ENCODE data around the gene KCNJ4.

KCNJ4 gene

DNA sequence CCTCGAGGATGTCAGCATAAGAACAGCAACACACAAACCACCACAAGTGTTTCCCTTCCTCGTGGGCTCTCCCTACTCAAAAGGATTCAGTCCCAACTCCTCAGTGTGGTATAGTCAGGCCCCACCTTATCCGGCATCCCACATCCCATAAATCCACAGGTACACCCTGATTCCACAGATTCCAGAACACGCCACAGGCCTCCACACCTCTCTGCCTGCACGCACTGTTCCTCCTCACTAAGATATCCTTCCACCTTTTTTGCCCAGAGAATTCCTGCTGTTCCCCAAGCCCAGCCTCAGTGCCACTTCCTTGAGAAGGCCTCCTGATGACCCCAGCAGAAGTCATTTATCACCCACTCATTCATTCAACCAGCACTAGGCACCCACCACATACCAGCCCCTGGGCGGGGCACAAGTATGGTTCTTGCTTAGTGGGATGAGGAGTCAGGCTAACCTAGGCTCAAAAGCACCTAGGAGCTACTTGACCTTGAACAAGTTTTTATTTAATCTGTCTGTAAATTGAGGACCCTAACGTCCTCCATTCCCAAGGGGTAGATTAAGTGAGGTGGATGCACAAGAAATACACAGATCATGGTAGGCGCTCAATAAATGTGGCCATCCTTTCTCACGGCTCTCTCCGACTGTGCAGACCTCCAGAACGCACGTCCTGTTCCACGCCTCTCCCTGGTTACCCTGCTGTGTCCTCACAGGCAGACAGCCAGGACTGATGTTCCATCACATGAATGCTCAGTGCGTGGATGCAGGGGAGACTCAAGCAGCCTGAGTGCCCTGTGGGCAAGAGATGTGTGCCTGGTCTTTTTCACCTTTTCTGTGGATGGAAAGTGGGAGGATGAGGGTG lies 2.1 kb upstream of the KCNJ4 start:
- TF ChIP-seq, protein P1, sequence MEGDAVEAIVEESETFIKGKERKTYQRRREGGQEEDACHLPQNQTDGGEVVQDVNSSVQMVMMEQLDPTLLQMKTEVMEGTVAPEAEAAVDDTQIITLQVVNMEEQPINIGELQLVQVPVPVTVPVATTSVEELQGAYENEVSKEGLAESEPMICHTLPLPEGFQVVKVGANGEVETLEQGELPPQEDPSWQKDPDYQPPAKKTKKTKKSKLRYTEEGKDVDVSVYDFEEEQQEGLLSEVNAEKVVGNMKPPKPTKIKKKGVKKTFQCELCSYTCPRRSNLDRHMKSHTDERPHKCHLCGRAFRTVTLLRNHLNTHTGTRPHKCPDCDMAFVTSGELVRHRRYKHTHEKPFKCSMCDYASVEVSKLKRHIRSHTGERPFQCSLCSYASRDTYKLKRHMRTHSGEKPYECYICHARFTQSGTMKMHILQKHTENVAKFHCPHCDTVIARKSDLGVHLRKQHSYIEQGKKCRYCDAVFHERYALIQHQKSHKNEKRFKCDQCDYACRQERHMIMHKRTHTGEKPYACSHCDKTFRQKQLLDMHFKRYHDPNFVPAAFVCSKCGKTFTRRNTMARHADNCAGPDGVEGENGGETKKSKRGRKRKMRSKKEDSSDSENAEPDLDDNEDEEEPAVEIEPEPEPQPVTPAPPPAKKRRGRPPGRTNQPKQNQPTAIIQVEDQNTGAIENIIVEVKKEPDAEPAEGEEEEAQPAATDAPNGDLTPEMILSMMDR (conservative IDR thresholded peaks at IDR 0.05; ENCODE audit: low read depth, low read length): no peak
- no peak for DNase-seq (ENCODE audit: low read depth)

DNA sequence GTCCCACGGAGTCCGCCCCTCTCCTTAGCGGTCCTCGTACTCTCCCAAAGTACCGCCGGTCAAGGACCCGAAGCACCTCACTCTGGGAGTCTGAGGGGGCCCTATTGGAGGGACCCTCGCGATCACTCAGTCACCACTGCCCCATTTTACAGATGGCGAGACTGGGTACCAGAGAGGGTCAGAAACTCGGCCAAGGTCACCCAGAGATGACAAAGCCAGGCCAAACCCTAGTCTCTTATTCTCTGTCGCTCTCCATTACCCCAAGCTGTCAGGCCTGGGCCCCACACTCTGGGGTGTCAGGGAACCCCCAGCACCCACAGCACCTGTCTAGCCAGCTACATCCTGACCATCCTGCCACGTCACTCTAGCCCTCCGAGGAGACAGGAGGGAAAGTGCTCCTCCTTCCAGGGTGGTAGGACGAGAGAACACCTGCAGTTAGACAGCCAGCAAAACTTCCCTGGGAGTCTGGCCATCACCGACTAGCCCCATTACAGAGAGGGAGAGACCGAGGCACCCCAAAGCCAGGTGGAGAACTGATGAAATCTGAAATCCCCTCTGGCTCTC lies 1.4 kb upstream of the KCNJ4 start:
- TF ChIP-seq, protein P1 (conservative IDR thresholded peaks at IDR 0.05; ENCODE audit: low read depth, low read length): no peak
- H3K4me3 ChIP-seq (ENCODE audit: low read length): peak overlapping the region; percentile 8
- no peak for DNase-seq (ENCODE audit: low read depth)

More for the DNA sequence above, 2.1 kb upstream of the KCNJ4 start:
- H3K4me3 ChIP-seq (ENCODE audit: low read length): no peak overlapping the region

DNA sequence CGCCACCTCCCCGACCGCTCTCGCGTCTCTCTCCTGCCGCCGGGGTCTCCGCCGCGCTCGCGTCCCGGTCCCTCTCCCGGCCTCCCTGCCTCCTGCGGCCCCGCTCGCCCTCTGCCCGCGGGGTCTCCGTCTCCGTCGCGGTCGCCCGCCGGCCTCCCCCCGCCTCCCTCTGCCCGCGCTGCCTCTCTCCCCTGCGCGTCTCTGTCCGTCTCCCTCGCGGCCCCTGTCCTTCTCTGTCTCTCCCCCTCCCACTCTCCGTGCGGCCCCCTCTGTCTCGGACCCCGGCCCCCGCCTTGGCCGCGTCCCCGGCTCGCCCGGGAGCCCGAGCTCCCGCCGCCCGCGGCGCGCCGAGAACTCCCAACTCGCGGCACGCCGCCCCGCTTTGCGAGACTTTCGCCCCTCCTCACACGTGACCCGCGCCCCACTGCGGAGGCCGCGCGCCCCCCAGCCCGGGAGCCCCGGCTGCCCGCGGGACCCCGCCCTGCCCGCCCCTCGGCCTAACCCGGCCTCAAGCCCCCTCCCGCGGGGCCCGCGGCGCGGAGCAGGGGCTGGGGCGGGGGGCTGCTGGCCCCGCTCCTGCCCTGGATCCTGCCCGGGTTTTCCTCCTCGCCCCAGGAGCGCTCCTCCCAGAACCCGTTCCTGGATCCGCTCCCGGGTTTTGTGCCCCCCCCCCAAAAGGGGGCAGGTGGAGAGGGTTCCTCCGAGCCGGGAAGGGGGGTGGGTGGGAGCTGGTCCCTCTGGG lies 702 bp upstream of the KCNJ4 start:
- TF ChIP-seq, protein P1 (conservative IDR thresholded peaks at IDR 0.05; ENCODE audit: low read depth, low read length): no peak
- peak overlapping the region; percentile 38 for H3K4me3 ChIP-seq (ENCODE audit: low read length)
- no peak for DNase-seq (ENCODE audit: low read depth)

DNA sequence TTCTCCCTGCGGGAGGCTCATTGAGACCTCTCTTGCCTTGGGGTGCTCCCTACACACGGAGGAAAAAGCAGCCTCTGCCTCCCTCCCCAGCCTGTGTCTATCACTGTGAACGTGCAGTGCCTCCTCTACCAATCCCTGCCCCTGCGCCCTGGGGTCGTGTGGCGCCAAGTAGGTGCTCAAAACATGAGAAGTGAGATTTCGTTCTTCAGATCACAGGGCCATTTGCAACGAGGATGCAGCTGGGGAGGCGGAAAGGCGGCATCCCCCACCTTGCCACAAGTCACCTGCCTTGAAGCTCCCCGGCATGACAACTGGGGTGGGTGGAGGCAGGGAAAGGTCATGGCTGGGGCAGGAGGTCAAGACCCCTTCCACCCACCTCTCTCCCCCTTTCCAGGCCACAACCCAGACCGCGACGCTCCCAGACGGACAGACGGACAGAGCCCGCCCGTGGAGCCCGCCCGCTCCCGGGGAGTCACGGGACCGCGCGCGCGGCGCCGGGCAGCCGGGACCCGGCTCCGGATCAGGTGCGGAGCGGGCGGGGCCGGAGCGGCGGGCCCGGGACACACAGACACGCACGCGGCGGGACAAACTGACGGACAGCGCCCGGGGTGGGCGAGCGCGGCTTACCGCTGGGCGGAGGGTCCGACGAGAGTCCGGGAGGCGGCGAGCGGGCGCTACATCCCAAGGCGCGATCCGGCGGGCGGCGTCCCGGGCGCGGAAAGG lies 485 bp downstream of the KCNJ4 start:
- no peak for DNase-seq (ENCODE audit: low read depth)
- peak overlapping the region; percentile 23 for H3K4me3 ChIP-seq (ENCODE audit: low read length)
- TF ChIP-seq, protein P1 (conservative IDR thresholded peaks at IDR 0.05; ENCODE audit: low read depth, low read length): no peak

DNA sequence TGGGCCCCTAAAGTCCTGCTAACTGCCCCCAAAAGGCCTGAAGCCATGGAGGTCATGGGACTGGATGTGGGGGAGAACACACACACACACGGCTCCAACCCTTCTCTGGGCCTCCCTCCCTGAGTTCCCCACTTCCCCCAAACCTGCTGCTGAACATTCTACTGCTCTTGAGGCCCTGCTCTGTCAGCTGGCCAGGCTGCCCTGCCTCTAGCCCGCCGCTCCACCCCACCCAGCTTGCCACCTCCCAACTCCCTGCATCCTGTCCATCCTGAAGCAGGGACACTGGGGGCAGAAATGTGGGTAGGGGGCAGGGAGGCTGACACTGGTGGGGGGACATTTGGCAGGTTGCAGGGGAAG lies 1.0 kb downstream of the KCNJ4 start:
- no peak for DNase-seq (ENCODE audit: low read depth)
- TF ChIP-seq, protein P1 (conservative IDR thresholded peaks at IDR 0.05; ENCODE audit: low read depth, low read length): no peak
- H3K4me3 ChIP-seq (ENCODE audit: low read length): no peak overlapping the region

DNA sequence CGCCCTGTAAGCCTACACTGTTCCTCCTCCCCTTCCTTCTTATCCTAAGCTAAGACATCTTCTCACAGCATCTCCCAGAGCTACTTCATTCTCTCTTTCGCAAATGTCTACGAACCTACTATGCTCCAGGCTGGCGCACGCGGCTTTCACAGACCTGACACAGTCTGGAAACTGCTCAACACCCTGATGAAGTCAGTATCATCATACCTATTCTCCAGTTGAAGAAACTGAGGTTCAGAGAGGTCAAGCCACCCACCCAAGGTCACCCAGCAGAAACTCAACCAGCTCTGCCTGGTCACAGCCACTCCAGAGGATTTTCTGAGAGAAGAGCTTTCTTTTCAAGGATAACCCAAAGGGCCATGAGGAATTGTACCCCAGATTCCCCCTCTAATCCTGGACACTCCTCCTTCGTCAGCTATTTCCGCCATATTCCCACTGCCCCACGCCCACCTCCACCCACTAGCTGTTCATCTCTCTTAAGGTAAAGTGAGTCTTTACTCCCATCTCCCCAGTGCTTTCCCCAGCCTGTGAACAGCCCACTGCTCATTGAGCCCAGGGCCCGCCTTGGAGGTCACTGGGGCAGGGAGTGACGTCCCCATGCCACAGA lies 1.8 kb downstream of the KCNJ4 start:
- TF ChIP-seq, protein P1 (conservative IDR thresholded peaks at IDR 0.05; ENCODE audit: low read depth, low read length): no peak
- DNase-seq (ENCODE audit: low read depth): no peak
- no peak overlapping the region for H3K4me3 ChIP-seq (ENCODE audit: low read length)

Measured in retinal pigment epithelial cell (primary cell).